GM12864 (cell line): ENCODE results near the gene EPS8L2.

Source experiments
- DNase-seq: peaks from one replicate; pipeline ENCODE4 v3.0.0-alpha.2; 2011; ENCODE audit warnings: low read depth
- H3K4me3 ChIP-seq: 2 replicates; pipeline ENCODE4 v1.5.1; 2011; ENCODE audit warnings: mild to moderate bottlenecking, low read depth, low read length, control low read depth
- TF ChIP-seq, protein P1 (sequence below): IDR thresholded peaks from 2 replicates; pipeline ENCODE4 v1.5.1; 2011; ENCODE audit warnings: low read depth, mild to moderate bottlenecking, moderate library complexity, low read length, control low read depth, inconsistent platforms; ENCODE audit errors: missing control alignments

Gene EPS8L2

GRCh38 chr11:748007-748359 is 42.0 kb downstream of the EPS8L2 start:
- no peak for DNase-seq
- TF ChIP-seq, protein P1, sequence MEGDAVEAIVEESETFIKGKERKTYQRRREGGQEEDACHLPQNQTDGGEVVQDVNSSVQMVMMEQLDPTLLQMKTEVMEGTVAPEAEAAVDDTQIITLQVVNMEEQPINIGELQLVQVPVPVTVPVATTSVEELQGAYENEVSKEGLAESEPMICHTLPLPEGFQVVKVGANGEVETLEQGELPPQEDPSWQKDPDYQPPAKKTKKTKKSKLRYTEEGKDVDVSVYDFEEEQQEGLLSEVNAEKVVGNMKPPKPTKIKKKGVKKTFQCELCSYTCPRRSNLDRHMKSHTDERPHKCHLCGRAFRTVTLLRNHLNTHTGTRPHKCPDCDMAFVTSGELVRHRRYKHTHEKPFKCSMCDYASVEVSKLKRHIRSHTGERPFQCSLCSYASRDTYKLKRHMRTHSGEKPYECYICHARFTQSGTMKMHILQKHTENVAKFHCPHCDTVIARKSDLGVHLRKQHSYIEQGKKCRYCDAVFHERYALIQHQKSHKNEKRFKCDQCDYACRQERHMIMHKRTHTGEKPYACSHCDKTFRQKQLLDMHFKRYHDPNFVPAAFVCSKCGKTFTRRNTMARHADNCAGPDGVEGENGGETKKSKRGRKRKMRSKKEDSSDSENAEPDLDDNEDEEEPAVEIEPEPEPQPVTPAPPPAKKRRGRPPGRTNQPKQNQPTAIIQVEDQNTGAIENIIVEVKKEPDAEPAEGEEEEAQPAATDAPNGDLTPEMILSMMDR: no peak
- H3K4me3 ChIP-seq: peak overlapping the region; percentile 89

DNA sequence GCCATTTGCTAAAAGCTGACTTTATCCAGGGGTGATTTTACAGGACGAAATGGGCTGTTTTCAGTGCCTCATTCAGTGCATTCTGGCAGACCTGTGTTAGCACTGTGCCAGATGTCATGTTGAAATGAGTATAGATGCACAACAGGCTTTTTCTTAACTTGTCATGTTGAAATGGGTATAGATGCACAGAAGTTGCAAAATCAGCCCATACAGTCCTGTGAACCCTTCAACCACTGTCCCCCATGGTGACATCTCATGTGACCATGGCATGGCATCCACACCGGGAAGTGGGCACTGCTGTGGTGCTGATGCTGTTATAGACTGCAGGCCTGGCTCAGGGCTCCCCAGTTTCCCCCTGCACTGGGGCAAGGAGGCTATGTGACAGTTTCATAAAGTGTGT is 43.7 kb downstream of the EPS8L2 start:
- DNase-seq: no peak
- no peak overlapping the region for H3K4me3 ChIP-seq
- TF ChIP-seq, protein P1: no peak

GRCh38 chr11:760236-760635 is 54.2 kb downstream of the EPS8L2 start:
- TF ChIP-seq, protein P1: no peak
- no peak overlapping the region for H3K4me3 ChIP-seq
- no peak for DNase-seq

- no peak overlapping the region for H3K4me3 ChIP-seq
- TF ChIP-seq, protein P1: no peak
- DNase-seq: no peak
These were observed 55.6 kb downstream of the EPS8L2 start for GRCh38 chr11:761526-762108.

- TF ChIP-seq, protein P1: peak; percentile 33
- no peak overlapping the region for H3K4me3 ChIP-seq
- no peak for DNase-seq
These were observed 56.5 kb downstream of the EPS8L2 start for GRCh38 chr11:762421-763072.

DNA sequence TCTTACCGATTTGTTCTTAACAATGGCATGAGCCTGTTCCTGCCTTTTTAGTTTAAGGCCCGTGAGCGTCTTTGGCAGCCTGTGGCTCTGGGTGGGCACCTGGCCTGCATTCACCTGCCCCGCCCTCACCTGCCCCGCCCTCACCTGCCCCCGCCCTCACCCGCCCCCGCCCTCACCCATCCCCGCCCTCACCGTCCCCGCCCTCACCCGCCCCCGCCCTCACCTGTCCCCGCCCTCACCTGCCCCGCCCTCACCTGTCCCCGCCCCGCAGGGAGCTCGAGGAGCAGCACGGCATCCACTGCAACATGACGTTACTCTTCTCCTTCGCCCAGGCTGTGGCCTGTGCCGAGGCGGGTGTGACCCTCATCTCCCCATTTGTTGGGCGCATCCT is 57.0 kb downstream of the EPS8L2 start:
- TF ChIP-seq, protein P1: no peak
- no peak overlapping the region for H3K4me3 ChIP-seq
- no peak for DNase-seq
